GM23248 (cell line): Measurements from ENCODE around the gene ZNF804B. TPM values are rescaled to one million over a fixed set of nuclear protein-coding genes. Genes with fewer than 3 reads are reported as not detected.

ENCODE experiments used
- DNase-seq: peaks from one replicate; pipeline ENCODE4 v3.0.0-alpha.2; 2015
- H2AFZ ChIP-seq: fragments of 200-600 bp; sonication (generic); 2 replicates; pipeline ENCODE4 v1.6.1; 2016; ENCODE audit warnings: antibody characterized with exemption
- H3F3A ChIP-seq: fragments of 200-600 bp; sonication (generic); 2 replicates; pipeline ENCODE4 v1.6.1; 2016; ENCODE audit warnings: mild to moderate bottlenecking, antibody characterized with exemption, mixed run types; ENCODE audit not compliant: insufficient read depth
- H3K27ac ChIP-seq: fragments of 200-600 bp; sonication (generic); 2 replicates; pipeline ENCODE4 v1.5.1; 2016; ENCODE audit warnings: mild to moderate bottlenecking
- H3K27me3 ChIP-seq: fragments of 200-600 bp; sonication (generic); replicated peaks from 2 replicates; pipeline ENCODE4 v1.6.1; 2016; ENCODE audit warnings: mild to moderate bottlenecking; ENCODE audit not compliant: insufficient read depth
- H3K36me3 ChIP-seq: fragments of 200-600 bp; sonication (generic); 2 replicates; pipeline ENCODE4 v1.6.1; 2016; ENCODE audit warnings: low read depth, mild to moderate bottlenecking
- H3K4me1 ChIP-seq: fragments of 200-600 bp; sonication (generic); 2 replicates; pipeline ENCODE4 v1.6.1; 2016; ENCODE audit warnings: mild to moderate bottlenecking; ENCODE audit not compliant: insufficient read depth
- H3K4me2 ChIP-seq: fragments of 200-600 bp; sonication (generic); one replicate; pipeline ENCODE4 v1.6.1; 2016; ENCODE audit warnings: mild to moderate bottlenecking; ENCODE audit not compliant: unreplicated experiment
- H3K4me3 ChIP-seq: fragments of 200-600 bp; sonication (generic); 2 replicates; pipeline ENCODE4 v1.5.1; 2016; ENCODE audit warnings: mild to moderate bottlenecking
- H3K79me2 ChIP-seq: fragments of 200-600 bp; sonication (generic); 2 replicates; pipeline ENCODE4 v1.6.1; 2016; ENCODE audit warnings: mild to moderate bottlenecking; ENCODE audit not compliant: insufficient read depth
- H3K9ac ChIP-seq: fragments of 200-600 bp; sonication (generic); 2 replicates; pipeline ENCODE4 v1.6.1; 2016; ENCODE audit warnings: mild to moderate bottlenecking
- H3K9me2 ChIP-seq: fragments of 200-600 bp; sonication (generic); 2 replicates; pipeline ENCODE4 v1.6.1; 2016; ENCODE audit warnings: mixed run types, mild to moderate bottlenecking, moderate library complexity; ENCODE audit not compliant: insufficient read depth
- H3K9me3 ChIP-seq: fragments of 200-600 bp; sonication (generic); one replicate; pipeline ENCODE4 v1.6.1; 2017; ENCODE audit warnings: low read depth
- H4K20me1 ChIP-seq: fragments of 200-600 bp; sonication (generic); 2 replicates; pipeline ENCODE4 v1.6.0; 2016; ENCODE audit not compliant: insufficient read depth
- EZH2 ChIP-seq: fragments of 200-600 bp; sonication (generic); IDR thresholded peaks from 2 replicates; pipeline ENCODE4 v1.6.1; 2018; ENCODE audit warnings: antibody characterized with exemption, mild to moderate bottlenecking; ENCODE audit not compliant: insufficient read depth, poor library complexity, severe bottlenecking
- EZH2phosphoT487 ChIP-seq: fragments of 200-600 bp; sonication (generic); IDR thresholded peaks from 2 replicates; pipeline ENCODE4 v1.6.1; 2018; ENCODE audit warnings: antibody characterized with exemption, moderate library complexity, mild to moderate bottlenecking, low read depth; ENCODE audit not compliant: insufficient read depth
- WGBS, 2 experiments: methylation state at CpG; one replicate each; pipeline ENCODE4 v1.1.6; 2015 to 2017; ENCODE audit warnings: low lambda C conversion rate in 2 of 2, low coverage in 1 of 2; ENCODE audit errors: missing lambda C conversion rate in 2 of 2; 5-methylcytosine and 5-hydroxymethylcytosine counted together
- in situ Hi-C: fragments of 300-500 bp; cut with MboI; formaldehyde crosslinking; loops from 2 replicates; pipeline ENCODE4 v1.15.0; 2020
- polyA plus RNA-seq: library from polyadenylated mRNA; unstranded; fragments of >200 nt; fragmentation: Nextera tagmentation; extraction: Ambion mirVana; gene quantifications from 2 replicates; pipeline ENCODE4 v1.2.1, GENCODE V29; 2016
- total RNA-seq: library from RNA; depleted of rRNA; stranded (reverse); fragments of >200 nt; shearing (Covaris generic); gene quantifications from 2 replicates; pipeline ENCODE4 v1.2.3, GENCODE V29; 2014

The ZNF804B gene
- total and polyA plus RNA-seq, 2 experiments from 2014 or later, result not detected

DNA sequence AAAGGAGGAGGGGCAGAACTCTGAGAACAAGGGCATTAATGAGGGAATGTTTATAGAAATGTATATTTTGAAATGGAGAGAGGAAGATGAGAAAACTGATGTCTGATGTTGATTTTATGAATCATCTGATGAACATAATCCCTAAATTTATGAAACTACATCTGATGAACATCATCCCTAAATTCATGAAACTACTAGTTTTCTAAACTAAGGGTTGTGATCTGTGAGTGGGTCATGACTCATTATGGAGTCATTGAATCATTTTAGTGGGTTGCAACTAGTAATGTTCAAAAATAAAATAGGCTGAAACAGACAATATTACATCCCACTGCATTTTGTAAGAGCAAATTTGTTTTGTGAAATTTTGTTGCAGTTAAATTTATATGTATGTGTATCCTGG lies 478.7 kb downstream of the ZNF804B start:
- Histone ChIP-seq H3K27ac (no peak overlapping the region), H3K9me3 (no peaks in the 10 kb centered on the region), H3K4me3 (no peak overlapping the region), H3K4me2 (no peak overlapping the region), H3K79me2 (no peaks in the 10 kb centered on the region), H3K4me1 (no peaks in the 10 kb centered on the region), H3K27me3 (no peaks in the 10 kb centered on the region), H3K36me3 (no peaks in the 10 kb centered on the region), H4K20me1 (no peaks in the 10 kb centered on the region), H3K9ac (no peak overlapping the region), H3K9me2 (no peaks in the 10 kb centered on the region), H3F3A (0 out of 2 replicates have a peak, but pooled peaks cover 4% of the 10 kb centered on the region), H2AFZ (no peak overlapping the region)
- peak; percentile 41 for DNase-seq
- TF ChIP-seq EZH2phosphoT487 (no peak), EZH2 (no peak)
- in situ Hi-C loops, result no loop called here

DNA sequence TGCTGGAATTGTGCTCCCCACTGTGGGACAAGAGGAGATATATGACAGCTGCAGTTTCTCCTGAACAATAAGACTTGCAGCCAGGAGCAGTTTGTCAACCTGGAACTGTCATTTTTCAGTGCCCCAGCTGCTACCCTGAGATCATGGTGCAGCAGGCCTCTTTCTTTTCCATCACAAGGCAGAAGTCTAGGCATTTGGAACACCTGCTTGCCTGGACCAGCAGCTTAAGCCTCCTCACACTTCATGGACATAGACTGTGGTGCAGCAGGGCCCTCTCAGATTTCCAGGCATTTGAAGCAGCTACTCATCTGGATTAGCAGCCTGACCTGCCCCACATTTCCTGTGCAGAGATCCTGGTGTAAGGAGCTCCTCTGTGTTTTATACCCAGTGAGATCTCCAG lies 486.7 kb downstream of the ZNF804B start:
- no peak overlapping the region for H3K4me3 ChIP-seq
- no peak for DNase-seq
- TF ChIP-seq EZH2 (no peak), EZH2phosphoT487 (no peak)
- no peak overlapping the region for H3K9ac ChIP-seq
- no peaks in the 10 kb centered on the region for H3K9me2 ChIP-seq
- no peak overlapping the region for H3K27ac ChIP-seq
- in situ Hi-C loops, result no loop called here
- H4K20me1 ChIP-seq, result no peaks in the 10 kb centered on the region
- H3K79me2 ChIP-seq, result no peaks in the 10 kb centered on the region
- no peak overlapping the region for H3K4me2 ChIP-seq
- no peak overlapping the region for H2AFZ ChIP-seq
- H3K36me3 ChIP-seq, result no peaks in the 10 kb centered on the region
- H3K4me1 ChIP-seq, result no peaks in the 10 kb centered on the region
- no peaks in the 10 kb centered on the region for H3F3A ChIP-seq
- H3K27me3 ChIP-seq, result no peaks in the 10 kb centered on the region
- H3K9me3 ChIP-seq, result no peaks in the 10 kb centered on the region

GRCh38 chr7:89247207-89247606 lies 487.7 kb downstream of the ZNF804B start:
- DNase-seq, result no peak
- no peak for TF ChIP-seq EZH2
- TF ChIP-seq EZH2phosphoT487, result no peak
- Histone ChIP-seq H3K4me1 (no peaks in the 10 kb centered on the region), H3K9ac (no peak overlapping the region), H4K20me1 (no peaks in the 10 kb centered on the region), H3K27me3 (no peaks in the 10 kb centered on the region), H3K36me3 (no peaks in the 10 kb centered on the region), H3K4me2 (no peak overlapping the region), H3K9me3 (no peaks in the 10 kb centered on the region), H3K79me2 (no peaks in the 10 kb centered on the region), H3K9me2 (no peaks in the 10 kb centered on the region), H3K4me3 (no peak overlapping the region), H2AFZ (no peak overlapping the region), H3F3A (no peaks in the 10 kb centered on the region), H3K27ac (no peak overlapping the region)
- in situ Hi-C loops, result no loop called here
- WGBS, 2 experiments, result 31 to 34% methylated on average over 3 of the region's 3 CpGs

- Histone ChIP-seq H4K20me1 (no peaks in the 10 kb centered on the region), H3F3A (no peaks in the 10 kb centered on the region), H3K27ac (no peak overlapping the region), H3K4me3 (no peak overlapping the region), H2AFZ (no peak overlapping the region), H3K9me2 (no peaks in the 10 kb centered on the region), H3K27me3 (no peaks in the 10 kb centered on the region), H3K36me3 (no peaks in the 10 kb centered on the region), H3K9ac (no peak overlapping the region), H3K4me1 (no peaks in the 10 kb centered on the region), H3K4me2 (no peak overlapping the region), H3K79me2 (no peaks in the 10 kb centered on the region), H3K9me3 (no peaks in the 10 kb centered on the region)
- in situ Hi-C loops, result no loop called here
- DNase-seq, result no peak
- no peak for TF ChIP-seq EZH2phosphoT487
- TF ChIP-seq EZH2, result no peak
- WGBS, 2 experiments, result 34 to 39% methylated on average over 2 of the region's 2 CpGs
These were observed 499.6 kb downstream of the ZNF804B start for GRCh38 chr7:89259085-89259484.

- no peak overlapping the region for H3K4me3 ChIP-seq
- DNase-seq, result no peak
- in situ Hi-C loops, result no loop called here
- H3F3A ChIP-seq, result no peaks in the 10 kb centered on the region
- no peak overlapping the region for H3K4me2 ChIP-seq
- H3K9ac ChIP-seq, result no peak overlapping the region
- H3K9me3 ChIP-seq, result no peaks in the 10 kb centered on the region
- H3K36me3 ChIP-seq, result no peaks in the 10 kb centered on the region
- 36 to 45% methylated on average over 4 of the region's 4 CpGs for WGBS, 2 experiments
- H3K79me2 ChIP-seq, result no peaks in the 10 kb centered on the region
- TF ChIP-seq EZH2phosphoT487 (no peak), EZH2 (no peak)
- no peak overlapping the region for H3K27ac ChIP-seq
- no peaks in the 10 kb centered on the region for H3K4me1 ChIP-seq
- H3K9me2 ChIP-seq, result no peaks in the 10 kb centered on the region
- H3K27me3 ChIP-seq, result no peaks in the 10 kb centered on the region
- no peaks in the 10 kb centered on the region for H4K20me1 ChIP-seq
- no peak overlapping the region for H2AFZ ChIP-seq
These were observed 504.6 kb downstream of the ZNF804B start for GRCh38 chr7:89264126-89264525.
